HUES48 (cell line): Measurements from ENCODE around the gene MSI2.
A peak's percentile ranks its signal among the peaks of the same experiment; 100 is the strongest.

Source experiments
- H3K27ac ChIP-seq: one replicate; pipeline ENCODE4 v1.7.0; 2013; ENCODE audit warnings: low read depth, low read length, inconsistent platforms
- H3K27me3 ChIP-seq: 2 replicates; pipeline ENCODE4 v1.6.1; 2013; ENCODE audit warnings: mild to moderate bottlenecking, low read length; ENCODE audit not compliant: control insufficient read depth, insufficient read depth
- H3K36me3 ChIP-seq: 2 replicates; pipeline ENCODE4 v1.6.1; 2013; ENCODE audit warnings: low read length; ENCODE audit not compliant: control insufficient read depth, insufficient read depth
- H3K4me1 ChIP-seq: 2 replicates; pipeline ENCODE4 v1.6.1; 2013; ENCODE audit warnings: mild to moderate bottlenecking, low read length; ENCODE audit not compliant: control insufficient read depth, insufficient read depth
- H3K4me3 ChIP-seq: 2 replicates; pipeline ENCODE4 v1.5.1; 2013; ENCODE audit warnings: mild to moderate bottlenecking, low read depth, low read length
- H3K9ac ChIP-seq: 2 replicates; pipeline ENCODE4 v1.6.1; 2013; ENCODE audit warnings: mild to moderate bottlenecking, low read depth, low read length, moderate library complexity
- H3K9me3 ChIP-seq: 2 replicates; pipeline ENCODE4 v1.6.1; 2013; ENCODE audit warnings: low read length; ENCODE audit not compliant: control insufficient read depth, insufficient read depth

Gene MSI2

DNA sequence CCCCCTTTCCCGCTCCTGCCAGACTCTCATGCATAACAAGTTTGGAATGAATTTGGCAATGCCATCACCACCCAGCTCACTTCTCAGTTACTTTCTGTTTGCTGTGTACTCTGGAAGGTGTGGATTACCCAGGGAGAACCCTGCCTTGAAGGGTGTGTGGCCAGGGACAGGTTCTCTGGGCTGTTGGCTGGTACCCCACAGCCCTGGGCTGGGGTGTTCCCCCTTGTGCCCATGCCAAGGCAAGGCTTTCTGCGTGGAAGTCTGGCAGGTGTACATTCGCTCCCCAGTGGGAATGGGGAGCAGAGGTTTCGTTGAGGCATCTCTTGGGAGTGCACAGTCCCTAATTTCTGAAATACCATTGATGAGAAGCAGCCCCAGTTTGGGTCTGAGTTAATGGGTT is 301.1 kb downstream of the MSI2 start:
- Histone ChIP-seq H3K4me1 (peaks cover 31% of the 10 kb centered on the region), H3K9ac (no peak overlapping the region), H3K27me3 (no peaks in the 10 kb centered on the region), H3K4me3 (no peak overlapping the region), H3K27ac (no peak overlapping the region), H3K9me3 (no peaks in the 10 kb centered on the region), H3K36me3 (no peaks in the 10 kb centered on the region; the same call in 1 of the 2 replicates)

DNA sequence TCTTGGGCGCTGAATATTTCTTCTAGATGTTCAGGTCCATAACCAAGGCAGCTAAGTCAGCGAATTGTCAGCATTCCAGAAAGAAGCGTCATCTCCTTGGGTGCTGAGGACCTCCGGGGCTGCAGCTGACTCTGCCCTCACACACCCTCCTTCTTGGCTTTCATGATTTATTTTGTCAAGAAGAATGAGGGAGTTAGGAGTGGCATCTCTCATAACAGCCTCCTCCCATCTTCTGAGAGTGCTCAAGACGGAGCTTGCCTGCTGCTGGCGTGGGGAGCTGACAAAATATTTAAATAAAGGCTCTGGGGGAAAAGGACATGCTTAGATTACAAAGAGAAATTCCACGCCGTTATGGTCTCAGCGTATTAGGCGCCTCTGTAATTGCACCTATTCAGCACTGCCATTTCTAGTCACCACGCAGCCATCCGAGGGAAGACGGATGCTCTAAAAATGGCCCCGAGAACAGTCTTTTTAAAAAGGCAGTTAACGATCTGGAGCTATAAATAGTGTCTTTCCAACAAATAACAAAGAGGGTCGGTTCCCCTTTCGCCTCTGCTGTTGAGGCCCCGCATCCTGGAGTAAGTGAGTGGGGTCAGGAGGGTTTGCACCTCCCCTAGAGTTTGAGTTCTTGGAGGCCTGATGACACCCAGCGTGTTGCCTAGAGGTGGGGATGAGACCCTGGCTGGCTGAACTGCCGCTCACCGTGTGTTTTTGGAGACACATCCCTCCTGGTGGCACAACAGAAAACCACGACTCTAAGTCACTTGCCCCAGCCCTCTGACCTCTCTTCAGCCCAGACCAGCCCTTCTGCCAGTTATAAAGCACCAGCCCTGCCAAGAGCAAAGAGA is 301.7 kb downstream of the MSI2 start:
- H3K9ac ChIP-seq: no peak overlapping the region
- H3K27me3 ChIP-seq: no peaks in the 10 kb centered on the region
- peaks cover 24% of the 10 kb centered on the region for H3K4me1 ChIP-seq
- H3K36me3 ChIP-seq: no peaks in the 10 kb centered on the region; the same call in 1 of the 2 replicates
- no peaks in the 10 kb centered on the region for H3K9me3 ChIP-seq
- no peak overlapping the region for H3K27ac ChIP-seq
- H3K4me3 ChIP-seq: no peak overlapping the region

GRCh38 chr17:57559226-57559625 is 302.9 kb downstream of the MSI2 start:
- no peak overlapping the region for H3K9ac ChIP-seq

GRCh38 chr17:57559634-57560318 is 303.5 kb downstream of the MSI2 start:
- H3K4me1 ChIP-seq: peaks cover 7% of the 10 kb centered on the region
- H3K9ac ChIP-seq: no peak overlapping the region
- H3K27ac ChIP-seq: no peak overlapping the region
- no peak overlapping the region for H3K4me3 ChIP-seq
- H3K27me3 ChIP-seq: no peaks in the 10 kb centered on the region
- no peaks in the 10 kb centered on the region; the same call in 1 of the 2 replicates for H3K36me3 ChIP-seq
- H3K9me3 ChIP-seq: no peaks in the 10 kb centered on the region

More at GRCh38 chr17:57559226-57559625, 302.9 kb downstream of the MSI2 start:
- no peaks in the 10 kb centered on the region for H3K9me3 ChIP-seq
- H3K4me1 ChIP-seq: peaks cover 13% of the 10 kb centered on the region
- no peak overlapping the region for H3K4me3 ChIP-seq
- no peak overlapping the region for H3K27ac ChIP-seq
- H3K36me3 ChIP-seq: no peaks in the 10 kb centered on the region; the same call in 1 of the 2 replicates
- H3K27me3 ChIP-seq: no peaks in the 10 kb centered on the region

DNA sequence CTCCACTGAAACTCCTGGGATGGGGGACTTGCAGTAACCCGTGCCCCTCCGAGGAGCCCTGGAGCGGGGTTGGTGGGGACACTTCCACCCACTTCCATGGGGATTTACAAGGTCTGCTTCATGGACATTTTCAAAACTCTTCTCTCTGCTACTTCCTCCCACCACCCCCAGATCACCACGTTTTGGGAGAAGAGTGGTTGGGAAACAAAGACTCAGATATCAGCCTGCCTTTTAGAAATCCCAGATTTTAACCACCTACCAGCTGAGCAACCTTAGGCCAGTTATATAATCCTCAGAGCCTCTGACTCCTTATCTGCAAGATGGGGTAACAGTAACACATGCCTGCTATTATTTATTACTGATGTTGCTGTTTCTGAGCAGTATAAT is 304.0 kb downstream of the MSI2 start:
- no peaks in the 10 kb centered on the region for H3K9me3 ChIP-seq
- no peak overlapping the region for H3K27ac ChIP-seq
- H3K9ac ChIP-seq: no peak overlapping the region
- peaks cover 3% of the 10 kb centered on the region; the same call in 1 of the 2 replicates for H3K4me1 ChIP-seq
- H3K4me3 ChIP-seq: no peak overlapping the region
- H3K36me3 ChIP-seq: no peaks in the 10 kb centered on the region; the same call in 1 of the 2 replicates
- H3K27me3 ChIP-seq: no peaks in the 10 kb centered on the region

DNA sequence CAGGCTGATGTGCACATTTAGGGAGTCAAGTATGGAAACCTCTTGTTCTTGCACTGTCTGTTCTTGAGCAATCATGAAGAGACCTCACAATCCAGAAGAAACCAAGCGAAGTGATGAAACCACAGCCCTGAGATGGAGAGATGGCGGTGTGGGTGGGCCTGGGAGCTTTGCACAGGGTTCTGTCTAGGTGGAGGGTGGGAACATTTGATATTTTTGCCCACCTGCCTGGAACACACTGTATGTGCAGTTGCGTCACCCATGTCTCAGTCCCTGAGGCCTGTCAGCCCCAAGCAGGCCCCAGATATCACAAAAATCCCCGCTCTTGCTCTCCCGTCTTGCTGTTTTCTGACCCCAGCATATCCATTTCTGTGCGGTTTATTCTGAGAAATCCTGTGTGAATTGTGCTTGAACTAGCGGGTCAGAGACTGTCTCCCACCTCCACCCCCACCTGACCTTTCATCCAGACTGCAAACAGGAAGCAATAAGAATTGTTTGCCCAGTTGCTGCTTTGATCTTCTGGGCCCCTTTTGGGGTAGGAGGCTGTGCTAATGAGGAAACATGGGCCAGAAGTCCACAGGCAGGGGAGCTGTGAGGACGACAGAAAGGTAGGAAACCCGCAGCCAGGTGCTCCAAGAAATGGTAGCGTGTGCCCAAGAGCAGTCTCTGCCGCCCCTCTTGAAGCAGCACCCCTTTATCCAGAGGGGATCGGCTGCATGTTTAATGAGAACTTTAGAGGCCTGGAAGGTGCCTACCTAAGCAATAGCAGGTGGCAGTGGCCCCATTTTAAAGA is 304.9 kb downstream of the MSI2 start:
- H3K27ac ChIP-seq: peak overlapping the region; percentile 40
- no peaks in the 10 kb centered on the region; the same call in 1 of the 2 replicates for H3K36me3 ChIP-seq
- H3K9ac ChIP-seq: no peak overlapping the region
- H3K9me3 ChIP-seq: no peaks in the 10 kb centered on the region
- no peak overlapping the region for H3K4me3 ChIP-seq
- H3K4me1 ChIP-seq: peaks cover 3% of the 10 kb centered on the region; the same call in 1 of the 2 replicates
- no peaks in the 10 kb centered on the region for H3K27me3 ChIP-seq

GRCh38 chr17:57562184-57562698 is 305.9 kb downstream of the MSI2 start:
- Histone ChIP-seq H3K4me1 (peaks cover 3% of the 10 kb centered on the region; the same call in 1 of the 2 replicates), H3K9ac (no peak overlapping the region), H3K4me3 (no peak overlapping the region), H3K27ac (no peak overlapping the region), H3K36me3 (no peaks in the 10 kb centered on the region; the same call in 1 of the 2 replicates), H3K9me3 (no peaks in the 10 kb centered on the region), H3K27me3 (no peaks in the 10 kb centered on the region)

DNA sequence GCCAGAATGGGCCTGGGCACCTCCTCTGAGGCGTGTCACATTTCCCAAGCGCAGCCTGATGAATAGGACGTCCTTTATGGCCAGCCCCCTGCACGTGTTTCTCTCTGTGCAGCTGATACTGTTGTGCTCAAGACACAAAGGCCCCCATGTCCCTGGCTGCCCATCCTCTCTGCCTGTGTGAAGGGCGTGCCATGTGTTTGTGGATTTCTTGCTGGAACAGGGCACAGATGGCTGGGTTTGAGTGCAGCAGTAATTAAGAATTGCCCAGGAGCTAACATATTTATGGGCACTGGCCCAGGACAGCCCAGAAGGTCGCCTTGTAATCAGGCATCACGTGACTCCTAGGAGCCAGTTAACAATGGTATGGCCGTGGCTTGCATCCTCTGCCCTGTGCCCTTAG is 307.6 kb downstream of the MSI2 start:
- no peak overlapping the region for H3K27ac ChIP-seq
- H3K27me3 ChIP-seq: no peaks in the 10 kb centered on the region
- H3K9ac ChIP-seq: no peak overlapping the region
- H3K36me3 ChIP-seq: no peaks in the 10 kb centered on the region
- H3K9me3 ChIP-seq: no peaks in the 10 kb centered on the region
- no peak overlapping the region for H3K4me3 ChIP-seq
- H3K4me1 ChIP-seq: no peaks in the 10 kb centered on the region

DNA sequence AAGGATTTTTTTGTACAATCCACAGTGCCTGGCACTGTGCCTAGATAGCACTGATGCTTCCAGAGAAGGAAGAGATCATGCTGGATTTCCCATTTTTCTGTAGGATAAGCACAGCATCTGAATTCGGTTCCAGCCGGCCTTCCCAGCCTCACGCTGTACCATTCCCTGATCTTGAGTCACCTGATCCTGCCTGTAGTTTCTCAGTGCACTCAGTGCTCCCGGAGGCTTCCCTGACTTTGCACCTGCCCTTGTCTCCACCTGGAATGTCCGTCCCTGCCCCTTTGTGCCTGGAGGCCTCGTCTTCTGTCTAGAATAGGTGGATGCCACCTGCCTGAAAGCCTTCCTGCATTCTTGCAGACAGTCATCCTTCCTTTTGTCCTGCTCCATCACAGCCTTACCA is 308.9 kb downstream of the MSI2 start:
- Histone ChIP-seq H3K27me3 (no peaks in the 10 kb centered on the region), H3K9me3 (no peaks in the 10 kb centered on the region), H3K27ac (no peak overlapping the region), H3K4me3 (no peak overlapping the region), H3K9ac (no peak overlapping the region), H3K36me3 (no peaks in the 10 kb centered on the region), H3K4me1 (no peaks in the 10 kb centered on the region)

DNA sequence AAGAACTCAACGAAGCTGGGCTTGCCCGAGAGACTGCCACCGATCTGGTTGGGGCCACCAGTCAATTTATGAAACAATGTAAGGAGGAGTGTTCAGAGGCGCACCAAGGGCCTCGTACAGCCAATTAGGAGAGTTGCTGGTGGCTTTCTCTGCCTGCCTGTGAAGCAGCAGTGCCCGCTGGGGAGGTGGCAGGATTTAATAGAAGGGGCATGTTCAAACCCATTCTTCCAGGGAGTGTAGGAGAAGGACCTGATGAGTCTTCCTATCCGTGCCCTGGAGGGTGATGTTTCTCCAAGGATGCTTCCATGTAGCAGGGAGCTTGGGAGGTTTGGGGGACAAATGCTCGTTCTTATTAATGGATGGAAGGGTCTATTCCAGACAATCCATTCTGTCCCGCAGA is 310.4 kb downstream of the MSI2 start:
- Histone ChIP-seq H3K27ac (no peak overlapping the region), H3K9ac (no peak overlapping the region), H3K4me3 (no peak overlapping the region), H3K4me1 (no peaks in the 10 kb centered on the region), H3K9me3 (no peaks in the 10 kb centered on the region), H3K36me3 (no peaks in the 10 kb centered on the region), H3K27me3 (no peaks in the 10 kb centered on the region)
